WTC11 (cell line): Measurements from ENCODE around the gene MTUS2. TPM values are rescaled to one million over a fixed set of nuclear protein-coding genes. Genes with fewer than 3 reads are reported as not detected.

Experiments used
- ATAC-seq: fragments of 200-7000 bp; cut with Tn5 transposase; 2 replicates; pipeline ENCODE4 v1.10.0; 2021; ENCODE audit warnings: mild to moderate bottlenecking, moderate library complexity
- CTCF ChIA-PET: fragments of 300-600 bp; sonication (Branson Sonifier 250); formaldehyde crosslinking; loops from one replicate; lab custom pipeline; 2021; ENCODE audit warnings: antibody characterized with exemption; lab: Charles Lee
- POLR2A ChIA-PET: fragments of 350-600 bp; sonication (Branson Sonifier 250); formaldehyde crosslinking; loops from one replicate; lab custom pipeline; 2021; ENCODE audit warnings: antibody characterized with exemption; lab: Charles Lee
- DNase-seq: peaks from one replicate; pipeline ENCODE4 v3.0.0; 2021; ENCODE audit warnings: low spot score
- H3K27ac Mint-ChIP-seq: 2 replicates; pipeline ENCODE4 v1.8.0; 2021; ENCODE audit warnings: mixed read lengths
- H3K27me3 Mint-ChIP-seq: 2 replicates; pipeline ENCODE4 v1.8.0; 2021; ENCODE audit warnings: low read depth, mild to moderate bottlenecking, moderate library complexity, mixed read lengths
- H3K36me3 Mint-ChIP-seq: 2 replicates; pipeline ENCODE4 v1.8.0; 2021; ENCODE audit warnings: mixed read lengths
- H3K4me1 Mint-ChIP-seq: 2 replicates; pipeline ENCODE4 v1.8.0; 2022; ENCODE audit warnings: mixed read lengths
- H3K4me3 Mint-ChIP-seq: 2 replicates; pipeline ENCODE4 v1.8.0; 2021; ENCODE audit warnings: mild to moderate bottlenecking, moderate library complexity, mixed read lengths
- H3K9me3 Mint-ChIP-seq: 2 replicates; pipeline ENCODE4 v1.8.0; 2021; ENCODE audit warnings: mixed read lengths
- CREB1 ChIP-seq: sonication (generic); formaldehyde crosslinking; IDR thresholded peaks from 2 replicates; pipeline ENCODE4 v1.8.0; 2023; ENCODE audit warnings: mild to moderate bottlenecking, missing genetic modification reagents
- NFATC4 ChIP-seq: fragments of 250-450 bp; sonication (Bioruptor Pico); IDR thresholded peaks from 2 replicates; pipeline ENCODE4 v1.9.0; 2021; ENCODE audit warnings: mild to moderate bottlenecking
- RORB ChIP-seq: fragments of 250-450 bp; sonication (Bioruptor Pico); IDR thresholded peaks from 2 replicates; pipeline ENCODE4 v1.9.0; 2021; ENCODE audit warnings: mild to moderate bottlenecking
- SMAD4 ChIP-seq: sonication (generic); formaldehyde crosslinking; IDR thresholded peaks from 2 replicates; pipeline ENCODE4 v1.8.0; 2022; ENCODE audit warnings: mild to moderate bottlenecking, missing genetic modification reagents
- SP1 ChIP-seq: sonication (generic); formaldehyde crosslinking; conservative IDR thresholded peaks from 2 replicates; pipeline ENCODE4 v1.8.1; 2022; ENCODE audit warnings: missing genetic modification reagents
- TCF7 ChIP-seq: sonication (generic); formaldehyde crosslinking; IDR thresholded peaks from 2 replicates; pipeline ENCODE4 v1.8.0; 2022; ENCODE audit warnings: mild to moderate bottlenecking, low read depth, missing genetic modification reagents, moderate library complexity
- TEAD4 ChIP-seq: sonication (generic); formaldehyde crosslinking; IDR thresholded peaks from 2 replicates; pipeline ENCODE4 v1.8.0; 2022; ENCODE audit warnings: mild to moderate bottlenecking, missing genetic modification reagents
- ZNF219 ChIP-seq: sonication (generic); formaldehyde crosslinking; IDR thresholded peaks from 2 replicates; pipeline ENCODE4 v1.8.0; 2023; ENCODE audit warnings: missing genetic modification reagents, mild to moderate bottlenecking, borderline replicate concordance
- ZNF317 ChIP-seq: sonication (generic); formaldehyde crosslinking; IDR thresholded peaks from 2 replicates; pipeline ENCODE4 v1.8.1; 2023; ENCODE audit warnings: low read depth, mild to moderate bottlenecking, moderate library complexity, missing genetic modification reagents, borderline replicate concordance
- ZNF416 ChIP-seq: fragments of 250-450 bp; sonication (Bioruptor Pico); IDR thresholded peaks from 2 replicates; pipeline ENCODE4 v1.9.0; 2021; ENCODE audit warnings: mild to moderate bottlenecking, inconsistent platforms
- ZNF423 ChIP-seq: fragments of 250-450 bp; sonication (Bioruptor Pico); IDR thresholded peaks from 2 replicates; pipeline ENCODE4 v2.1.2; 2022; ENCODE audit warnings: mild to moderate bottlenecking, moderate library complexity
- total RNA-seq: library from RNA; stranded (reverse); gene quantifications from 3 replicates; pipeline ENCODE4 v1.2.3, GENCODE V29; 2021
- TF ChIP-seq, protein P1 (sequence below): sonication (generic); formaldehyde crosslinking; IDR thresholded peaks from 2 replicates; pipeline ENCODE4 v1.8.1; 2022; ENCODE audit warnings: mild to moderate bottlenecking, moderate library complexity, missing genetic modification reagents
- TF ChIP-seq, protein P2 (sequence below): fragments of 250-450 bp; sonication (Bioruptor Pico); conservative IDR thresholded peaks from 2 replicates; pipeline ENCODE4 v1.9.0; 2021; ENCODE audit warnings: mild to moderate bottlenecking
- TF ChIP-seq, protein P3 (sequence below): sonication (generic); formaldehyde crosslinking; IDR thresholded peaks from 2 replicates; pipeline ENCODE4 v1.8.0; 2022; ENCODE audit warnings: mild to moderate bottlenecking, missing genetic modification reagents
- TF ChIP-seq, protein P4 (sequence below): fragments of 250-450 bp; sonication (Bioruptor Pico); IDR thresholded peaks from 2 replicates; pipeline ENCODE4 v1.9.0; 2021; ENCODE audit warnings: moderate library complexity, mild to moderate bottlenecking, inconsistent platforms, borderline replicate concordance
- TF ChIP-seq, protein P5 (sequence below): sonication (generic); formaldehyde crosslinking; IDR thresholded peaks from 2 replicates; pipeline ENCODE4 v1.8.1; 2022; ENCODE audit warnings: mild to moderate bottlenecking, missing genetic modification reagents, moderate library complexity, borderline replicate concordance
- TF ChIP-seq, protein P6 (sequence below): fragments of 250-450 bp; sonication (Bioruptor Pico); IDR thresholded peaks from 2 replicates; pipeline ENCODE4 v1.9.0; 2021; ENCODE audit warnings: mild to moderate bottlenecking, borderline replicate concordance
- TF ChIP-seq, protein P7 (sequence below): fragments of 250-450 bp; sonication (Bioruptor Pico); IDR thresholded peaks from 2 replicates; pipeline ENCODE4 v1.8.0; 2021; ENCODE audit warnings: mild to moderate bottlenecking
- TF ChIP-seq, protein P8 (sequence below): sonication (generic); formaldehyde crosslinking; IDR thresholded peaks from 2 replicates; pipeline ENCODE4 v1.8.1; 2022; ENCODE audit warnings: low read depth, mild to moderate bottlenecking, moderate library complexity, missing genetic modification reagents, borderline replicate concordance

Gene MTUS2
- total RNA-seq, 1 experiment from 2014 or later, result 0.22 TPM

DNA sequence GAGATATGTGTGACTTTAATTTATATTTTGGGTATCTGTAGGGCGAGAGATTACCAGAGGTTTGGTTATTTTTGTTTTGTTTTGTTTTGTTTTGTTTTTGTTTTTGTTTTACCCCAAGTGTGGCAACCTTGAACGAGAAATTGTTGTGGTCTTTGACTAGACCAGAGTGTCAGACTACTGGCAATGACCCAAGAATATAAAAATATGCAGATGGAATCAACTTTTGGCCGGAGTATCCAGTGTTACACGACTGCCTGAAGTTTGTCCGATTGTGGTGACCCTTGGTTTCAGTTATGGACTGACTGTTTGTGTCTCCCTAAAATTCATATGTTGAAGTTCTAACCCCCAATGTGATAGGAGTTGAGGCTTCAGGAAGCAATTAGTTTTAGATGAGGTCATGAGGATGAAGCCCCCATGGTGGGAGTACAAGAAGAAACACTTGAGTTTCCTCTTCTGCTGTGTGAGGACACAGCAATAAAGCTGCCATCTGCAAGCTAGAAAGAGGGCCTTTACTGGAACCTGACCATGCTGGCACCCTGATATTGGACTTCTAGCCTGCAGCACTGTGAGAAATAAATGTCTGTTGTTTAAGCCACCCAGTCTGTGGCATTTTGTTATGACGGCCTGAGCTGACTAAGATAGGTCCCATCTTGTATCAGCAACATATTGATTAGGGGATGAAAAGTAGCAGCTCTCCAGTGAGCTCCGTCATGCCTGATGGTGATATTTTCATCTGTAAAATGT lies 261.7 kb downstream of the MTUS2 start:
- CTCF ChIA-PET, result no interaction called here
- Mint-ChIP-seq H3K9me3 (peaks cover 30% of the 10 kb centered on the region), H3K4me1 (no peaks in the 10 kb centered on the region), H3K36me3 (no peaks in the 10 kb centered on the region), H3K27ac (no peak overlapping the region), H3K4me3 (no peak overlapping the region), H3K27me3 (no peaks in the 10 kb centered on the region)
- ATAC-seq (no peak), DNase-seq (no peak)
- POLR2A ChIA-PET, result no interaction called here
- TF ChIP-seq NFATC4 (CRISPR knock-in tag), result no peak
- TF ChIP-seq, protein P1, sequence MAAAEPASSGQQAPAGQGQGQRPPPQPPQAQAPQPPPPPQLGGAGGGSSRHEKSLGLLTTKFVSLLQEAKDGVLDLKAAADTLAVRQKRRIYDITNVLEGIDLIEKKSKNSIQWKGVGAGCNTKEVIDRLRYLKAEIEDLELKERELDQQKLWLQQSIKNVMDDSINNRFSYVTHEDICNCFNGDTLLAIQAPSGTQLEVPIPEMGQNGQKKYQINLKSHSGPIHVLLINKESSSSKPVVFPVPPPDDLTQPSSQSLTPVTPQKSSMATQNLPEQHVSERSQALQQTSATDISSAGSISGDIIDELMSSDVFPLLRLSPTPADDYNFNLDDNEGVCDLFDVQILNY, result no peak
- TF ChIP-seq, protein P2, sequence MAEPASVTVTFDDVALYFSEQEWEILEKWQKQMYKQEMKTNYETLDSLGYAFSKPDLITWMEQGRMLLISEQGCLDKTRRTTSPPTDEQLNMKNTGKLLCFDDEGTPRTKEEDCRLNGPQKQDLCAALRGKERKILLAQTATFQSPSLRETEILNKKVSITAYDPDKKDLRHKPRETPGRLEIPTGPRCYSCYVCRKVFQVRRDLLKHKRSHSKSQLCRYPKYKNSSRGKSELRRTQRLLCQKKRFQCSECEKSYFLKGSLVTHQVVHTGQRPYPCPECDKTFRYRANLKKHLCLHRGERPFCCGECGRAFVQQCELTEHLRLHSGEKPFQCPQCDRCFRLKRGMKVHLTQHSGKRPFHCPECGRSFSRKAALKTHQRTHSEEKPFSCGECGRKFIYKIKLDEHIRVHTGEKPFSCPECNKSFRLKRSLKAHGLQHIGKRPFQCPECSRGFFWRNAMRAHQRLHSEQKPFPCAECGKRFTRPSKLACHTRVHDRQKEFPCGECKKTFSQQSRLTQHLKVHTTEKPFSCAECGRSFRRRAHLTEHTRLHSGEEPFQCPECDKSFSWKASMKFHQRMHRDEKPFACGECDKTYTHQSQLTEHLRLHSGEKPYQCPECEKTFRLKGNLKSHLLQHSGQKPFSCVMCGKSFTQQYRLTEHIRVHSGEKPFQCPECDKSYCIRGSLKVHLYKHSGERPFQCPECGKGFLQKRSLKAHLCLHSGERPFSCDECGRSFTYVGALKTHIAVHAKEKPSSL (CRISPR knock-in tag), result no peak
- no peak for TF ChIP-seq TCF7 (CRISPR knock-in tag)
- TF ChIP-seq ZNF219, result no peak
- no peak for TF ChIP-seq SP1 (CRISPR knock-in tag)
- TF ChIP-seq SMAD4 (CRISPR knock-in tag), result no peak
- TF ChIP-seq, protein P3, sequence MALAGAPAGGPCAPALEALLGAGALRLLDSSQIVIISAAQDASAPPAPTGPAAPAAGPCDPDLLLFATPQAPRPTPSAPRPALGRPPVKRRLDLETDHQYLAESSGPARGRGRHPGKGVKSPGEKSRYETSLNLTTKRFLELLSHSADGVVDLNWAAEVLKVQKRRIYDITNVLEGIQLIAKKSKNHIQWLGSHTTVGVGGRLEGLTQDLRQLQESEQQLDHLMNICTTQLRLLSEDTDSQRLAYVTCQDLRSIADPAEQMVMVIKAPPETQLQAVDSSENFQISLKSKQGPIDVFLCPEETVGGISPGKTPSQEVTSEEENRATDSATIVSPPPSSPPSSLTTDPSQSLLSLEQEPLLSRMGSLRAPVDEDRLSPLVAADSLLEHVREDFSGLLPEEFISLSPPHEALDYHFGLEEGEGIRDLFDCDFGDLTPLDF, result no peak
- TF ChIP-seq, protein P4, sequence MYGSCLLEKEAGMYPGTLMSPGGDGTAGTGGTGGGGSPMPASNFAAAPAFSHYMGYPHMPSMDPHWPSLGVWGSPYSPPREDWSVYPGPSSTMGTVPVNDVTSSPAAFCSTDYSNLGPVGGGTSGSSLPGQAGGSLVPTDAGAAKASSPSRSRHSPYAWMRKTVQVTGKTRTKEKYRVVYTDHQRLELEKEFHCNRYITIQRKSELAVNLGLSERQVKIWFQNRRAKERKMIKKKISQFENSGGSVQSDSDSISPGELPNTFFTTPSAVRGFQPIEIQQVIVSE, result no peak
- TF ChIP-seq RORB (CRISPR knock-in tag), result no peak
- TF ChIP-seq ZNF423 (CRISPR knock-in tag), result no peak
- TF ChIP-seq, protein P5, sequence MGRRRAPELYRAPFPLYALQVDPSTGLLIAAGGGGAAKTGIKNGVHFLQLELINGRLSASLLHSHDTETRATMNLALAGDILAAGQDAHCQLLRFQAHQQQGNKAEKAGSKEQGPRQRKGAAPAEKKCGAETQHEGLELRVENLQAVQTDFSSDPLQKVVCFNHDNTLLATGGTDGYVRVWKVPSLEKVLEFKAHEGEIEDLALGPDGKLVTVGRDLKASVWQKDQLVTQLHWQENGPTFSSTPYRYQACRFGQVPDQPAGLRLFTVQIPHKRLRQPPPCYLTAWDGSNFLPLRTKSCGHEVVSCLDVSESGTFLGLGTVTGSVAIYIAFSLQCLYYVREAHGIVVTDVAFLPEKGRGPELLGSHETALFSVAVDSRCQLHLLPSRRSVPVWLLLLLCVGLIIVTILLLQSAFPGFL (CRISPR knock-in tag), result no peak
- TF ChIP-seq ZNF416, result no peak
- no peak for TF ChIP-seq TEAD4 (CRISPR knock-in tag)

DNA sequence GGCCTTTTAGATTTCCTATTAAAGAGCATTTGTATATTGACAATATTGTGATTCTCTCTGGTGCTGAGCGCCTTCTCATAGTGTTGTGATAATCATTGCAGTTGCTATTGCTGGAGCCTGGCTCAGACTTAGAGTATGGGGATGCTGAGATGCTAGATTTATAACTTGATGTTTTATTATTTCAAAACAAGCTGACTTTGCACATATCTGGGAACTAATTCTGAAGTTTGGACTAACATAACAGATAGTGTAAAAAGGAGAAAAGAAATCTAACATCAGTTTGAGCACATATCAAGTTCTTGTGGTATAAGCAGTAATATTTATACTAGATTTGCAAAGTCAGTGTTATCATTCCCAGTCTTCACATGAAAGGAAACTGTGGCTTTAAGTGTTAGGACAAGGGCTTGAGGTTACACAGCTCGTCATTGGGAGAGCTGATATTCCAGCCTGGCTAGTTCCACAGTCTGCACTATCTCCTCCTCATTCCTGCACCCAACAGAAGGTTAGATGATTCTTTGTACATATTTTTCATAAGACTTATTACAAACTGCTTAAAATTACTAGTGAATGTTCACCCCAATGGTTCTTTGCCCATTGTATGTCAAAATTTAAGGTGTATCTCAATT lies 279.8 kb downstream of the MTUS2 start:
- ChIA-PET POLR2A (no interaction called here), CTCF (interaction anchor here (1.0 kb wide), 1 partner anchor 12 kb away, joined by 4 read pairs; no protein-coding TSS in a partner anchor)
- Mint-ChIP-seq H3K27me3 (no peaks in the 10 kb centered on the region), H3K27ac (no peak overlapping the region), H3K4me1 (no peaks in the 10 kb centered on the region), H3K4me3 (no peak overlapping the region), H3K9me3 (no peaks in the 10 kb centered on the region; the same call in 1 of the 2 replicates), H3K36me3 (no peaks in the 10 kb centered on the region)
- ATAC-seq, result no peak
- no peak for DNase-seq
- TF ChIP-seq, protein P6, sequence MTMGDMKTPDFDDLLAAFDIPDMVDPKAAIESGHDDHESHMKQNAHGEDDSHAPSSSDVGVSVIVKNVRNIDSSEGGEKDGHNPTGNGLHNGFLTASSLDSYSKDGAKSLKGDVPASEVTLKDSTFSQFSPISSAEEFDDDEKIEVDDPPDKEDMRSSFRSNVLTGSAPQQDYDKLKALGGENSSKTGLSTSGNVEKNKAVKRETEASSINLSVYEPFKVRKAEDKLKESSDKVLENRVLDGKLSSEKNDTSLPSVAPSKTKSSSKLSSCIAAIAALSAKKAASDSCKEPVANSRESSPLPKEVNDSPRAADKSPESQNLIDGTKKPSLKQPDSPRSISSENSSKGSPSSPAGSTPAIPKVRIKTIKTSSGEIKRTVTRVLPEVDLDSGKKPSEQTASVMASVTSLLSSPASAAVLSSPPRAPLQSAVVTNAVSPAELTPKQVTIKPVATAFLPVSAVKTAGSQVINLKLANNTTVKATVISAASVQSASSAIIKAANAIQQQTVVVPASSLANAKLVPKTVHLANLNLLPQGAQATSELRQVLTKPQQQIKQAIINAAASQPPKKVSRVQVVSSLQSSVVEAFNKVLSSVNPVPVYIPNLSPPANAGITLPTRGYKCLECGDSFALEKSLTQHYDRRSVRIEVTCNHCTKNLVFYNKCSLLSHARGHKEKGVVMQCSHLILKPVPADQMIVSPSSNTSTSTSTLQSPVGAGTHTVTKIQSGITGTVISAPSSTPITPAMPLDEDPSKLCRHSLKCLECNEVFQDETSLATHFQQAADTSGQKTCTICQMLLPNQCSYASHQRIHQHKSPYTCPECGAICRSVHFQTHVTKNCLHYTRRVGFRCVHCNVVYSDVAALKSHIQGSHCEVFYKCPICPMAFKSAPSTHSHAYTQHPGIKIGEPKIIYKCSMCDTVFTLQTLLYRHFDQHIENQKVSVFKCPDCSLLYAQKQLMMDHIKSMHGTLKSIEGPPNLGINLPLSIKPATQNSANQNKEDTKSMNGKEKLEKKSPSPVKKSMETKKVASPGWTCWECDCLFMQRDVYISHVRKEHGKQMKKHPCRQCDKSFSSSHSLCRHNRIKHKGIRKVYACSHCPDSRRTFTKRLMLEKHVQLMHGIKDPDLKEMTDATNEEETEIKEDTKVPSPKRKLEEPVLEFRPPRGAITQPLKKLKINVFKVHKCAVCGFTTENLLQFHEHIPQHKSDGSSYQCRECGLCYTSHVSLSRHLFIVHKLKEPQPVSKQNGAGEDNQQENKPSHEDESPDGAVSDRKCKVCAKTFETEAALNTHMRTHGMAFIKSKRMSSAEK, result no peak
- TF ChIP-seq, protein P7, sequence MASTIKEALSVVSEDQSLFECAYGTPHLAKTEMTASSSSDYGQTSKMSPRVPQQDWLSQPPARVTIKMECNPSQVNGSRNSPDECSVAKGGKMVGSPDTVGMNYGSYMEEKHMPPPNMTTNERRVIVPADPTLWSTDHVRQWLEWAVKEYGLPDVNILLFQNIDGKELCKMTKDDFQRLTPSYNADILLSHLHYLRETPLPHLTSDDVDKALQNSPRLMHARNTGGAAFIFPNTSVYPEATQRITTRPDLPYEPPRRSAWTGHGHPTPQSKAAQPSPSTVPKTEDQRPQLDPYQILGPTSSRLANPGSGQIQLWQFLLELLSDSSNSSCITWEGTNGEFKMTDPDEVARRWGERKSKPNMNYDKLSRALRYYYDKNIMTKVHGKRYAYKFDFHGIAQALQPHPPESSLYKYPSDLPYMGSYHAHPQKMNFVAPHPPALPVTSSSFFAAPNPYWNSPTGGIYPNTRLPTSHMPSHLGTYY, result no peak
- TF ChIP-seq CREB1 (CRISPR knock-in tag) (no peak), ZNF423 (CRISPR knock-in tag) (no peak), ZNF317 (CRISPR knock-in tag) (no peak)
- TF ChIP-seq, protein P4, result no peak
- TF ChIP-seq, protein P8, sequence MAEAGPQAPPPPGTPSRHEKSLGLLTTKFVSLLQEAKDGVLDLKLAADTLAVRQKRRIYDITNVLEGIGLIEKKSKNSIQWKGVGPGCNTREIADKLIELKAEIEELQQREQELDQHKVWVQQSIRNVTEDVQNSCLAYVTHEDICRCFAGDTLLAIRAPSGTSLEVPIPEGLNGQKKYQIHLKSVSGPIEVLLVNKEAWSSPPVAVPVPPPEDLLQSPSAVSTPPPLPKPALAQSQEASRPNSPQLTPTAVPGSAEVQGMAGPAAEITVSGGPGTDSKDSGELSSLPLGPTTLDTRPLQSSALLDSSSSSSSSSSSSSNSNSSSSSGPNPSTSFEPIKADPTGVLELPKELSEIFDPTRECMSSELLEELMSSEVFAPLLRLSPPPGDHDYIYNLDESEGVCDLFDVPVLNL (CRISPR knock-in tag), result no peak
